ENCODE data around the gene RGL1. TPM values are rescaled to one million over a fixed set of nuclear protein-coding genes. Genes with fewer than 3 reads are reported as not detected.

The RGL1 gene
- total RNA-seq, 1 donor from 2014 or later, result 68.1 TPM

- no peak for TF ChIP-seq CTCF (IDR thresholded peaks at IDR 0.05)
- no peaks in the 10 kb centered on the region for H3K9me3 Mint-ChIP-seq (ENCODE audit: unreplicated experiment)
- no peaks in the 10 kb centered on the region for H3K27me3 Mint-ChIP-seq (ENCODE audit: unreplicated experiment)
- no peak overlapping the region for H3K4me3 Mint-ChIP-seq (ENCODE audit: unreplicated experiment)
- H3K4me1 Mint-ChIP-seq (ENCODE audit: unreplicated experiment), result no peaks in the 10 kb centered on the region
- H3K36me3 Mint-ChIP-seq (ENCODE audit: unreplicated experiment), result peaks cover 66% of the 10 kb centered on the region
- H3K27ac Mint-ChIP-seq (ENCODE audit: unreplicated experiment), result no peak overlapping the region
- no peak for DNase-seq (ENCODE audit: extremely low spot score, unreplicated experiment)
Measured at GRCh38 chr1:183901748-183902330, 96.9 kb downstream of the RGL1 start.

GRCh38 chr1:183903101-183903500 is 98.2 kb downstream of the RGL1 start:
- H3K27ac Mint-ChIP-seq (ENCODE audit: unreplicated experiment), result no peak overlapping the region
- no peak overlapping the region for H3K4me3 Mint-ChIP-seq (ENCODE audit: unreplicated experiment)
- H3K27me3 Mint-ChIP-seq (ENCODE audit: unreplicated experiment), result no peaks in the 10 kb centered on the region
- no peak for DNase-seq (ENCODE audit: extremely low spot score, unreplicated experiment)
- no peaks in the 10 kb centered on the region for H3K9me3 Mint-ChIP-seq (ENCODE audit: unreplicated experiment)
- no peak for TF ChIP-seq CTCF (IDR thresholded peaks at IDR 0.05)
- H3K36me3 Mint-ChIP-seq (ENCODE audit: unreplicated experiment), result peaks cover 65% of the 10 kb centered on the region
- no peaks in the 10 kb centered on the region for H3K4me1 Mint-ChIP-seq (ENCODE audit: unreplicated experiment)

- peaks cover 72% of the 10 kb centered on the region for H3K36me3 Mint-ChIP-seq (ENCODE audit: unreplicated experiment)
- H3K4me1 Mint-ChIP-seq (ENCODE audit: unreplicated experiment), result no peaks in the 10 kb centered on the region
- no peak for DNase-seq (ENCODE audit: extremely low spot score, unreplicated experiment)
- H3K9me3 Mint-ChIP-seq (ENCODE audit: unreplicated experiment), result no peaks in the 10 kb centered on the region
- no peaks in the 10 kb centered on the region for H3K27me3 Mint-ChIP-seq (ENCODE audit: unreplicated experiment)
- no peak for TF ChIP-seq CTCF (IDR thresholded peaks at IDR 0.05)
- H3K4me3 Mint-ChIP-seq (ENCODE audit: unreplicated experiment), result no peak overlapping the region
- no peak overlapping the region for H3K27ac Mint-ChIP-seq (ENCODE audit: unreplicated experiment)
Measured at GRCh38 chr1:183905508-183906113, 100.7 kb downstream of the RGL1 start.

- H3K27ac Mint-ChIP-seq (ENCODE audit: unreplicated experiment), result peak overlapping the region; percentile 4
- H3K4me1 Mint-ChIP-seq (ENCODE audit: unreplicated experiment), result no peaks in the 10 kb centered on the region
Measured at GRCh38 chr1:183907070-183907469, 102.2 kb downstream of the RGL1 start.

More at GRCh38 chr1:183907070-183907469, 102.2 kb downstream of the RGL1 start:
- TF ChIP-seq CTCF (IDR thresholded peaks at IDR 0.05), result no peak
- H3K4me3 Mint-ChIP-seq (ENCODE audit: unreplicated experiment), result no peak overlapping the region
- no peaks in the 10 kb centered on the region for H3K27me3 Mint-ChIP-seq (ENCODE audit: unreplicated experiment)
- H3K36me3 Mint-ChIP-seq (ENCODE audit: unreplicated experiment), result peaks cover 76% of the 10 kb centered on the region
- H3K9me3 Mint-ChIP-seq (ENCODE audit: unreplicated experiment), result no peaks in the 10 kb centered on the region
- no peak for DNase-seq (ENCODE audit: extremely low spot score, unreplicated experiment)

Measured in osteocyte (in vitro differentiated cells).